B cell (primary cell): ENCODE data around the gene PPP2R3C. TPM values are rescaled to one million over a fixed set of nuclear protein-coding genes. Genes with fewer than 3 reads are reported as not detected.
"Not testable (repeated sequence)": the region's sequence is repeated elsewhere in the genome, so short reads cannot be mapped to it uniquely, and the experiment has no call there.

Source experiments
- ATAC-seq: fragments of 200-7000 bp; cut with Tn5 transposase; one replicate; pipeline ENCODE4 v1.10.0; 2021; ENCODE audit warnings: low read depth, mild to moderate bottlenecking, moderate number of reproducible peaks, moderate library complexity
- CTCF ChIA-PET: fragments of 350-600 bp; sonication (Branson Sonifier 250); formaldehyde crosslinking; loops from one replicate; lab custom pipeline; 2021; ENCODE audit warnings: antibody characterized with exemption, inconsistent platforms; lab: Charles Lee
- POLR2A ChIA-PET: fragments of 350-600 bp; sonication (Branson Sonifier 250); formaldehyde crosslinking; loops from one replicate; lab custom pipeline; 2021; ENCODE audit warnings: antibody characterized with exemption; lab: Charles Lee
- DNase-seq: peaks from one replicate; pipeline ENCODE4 v3.0.0; 2013
- H2AFZ ChIP-seq: 2 replicates; pipeline ENCODE4 v1.6.1; 2012; ENCODE audit warnings: mild to moderate bottlenecking, low read depth, low read length; ENCODE audit not compliant: insufficient read depth, poor library complexity, severe bottlenecking
- H3K27ac ChIP-seq, 2 donors: 1 replicate in 1 of 2; 2 replicates in 1 of 2; pipeline ENCODE4 v1.5.1; 2012 to 2013; ENCODE audit warnings: low read length in 2 of 2, mild to moderate bottlenecking in 2 of 2, moderate library complexity in 1 of 2
- H3K27me3 ChIP-seq, 4 experiments: fragments of 200-600 bp in 1 of 4; sonication (generic) in 1 of 4; replicated peaks in 1 of 4; 1 replicate in 2 of 4; 2 replicates in 2 of 4; pipeline versions ENCODE4 v1.6.1 to v1.7.0; 2013 to 2016; ENCODE audit warnings: low read length in 3 of 4, mild to moderate bottlenecking in 2 of 4, mixed read lengths in 1 of 4, moderate library complexity in 1 of 4; ENCODE audit not compliant: insufficient read depth in 4 of 4, control insufficient read depth in 3 of 4; ENCODE audit errors: control extremely low read depth in 1 of 4
- H3K36me3 ChIP-seq, 2 experiments: replicated peaks in 1 of 2; 1 replicate in 1 of 2; 2 replicates in 1 of 2; pipeline versions ENCODE4 v1.6.1 to v1.7.1; 2013; ENCODE audit warnings: low read length in 1 of 2; ENCODE audit not compliant: insufficient read depth in 2 of 2, control insufficient read depth in 1 of 2; ENCODE audit errors: control extremely low read depth in 1 of 2, extremely low read depth in 1 of 2
- H3K4me1 ChIP-seq, 2 donors: fragments of 200-600 bp in 1 of 2; sonication (generic) in 1 of 2; 1 replicate in 1 of 2; 2 replicates in 1 of 2; pipeline versions ENCODE4 v1.5.1 to v1.6.1; 2013 to 2017; ENCODE audit warnings: low read length in 2 of 2; ENCODE audit not compliant: control insufficient read depth in 2 of 2, insufficient read depth in 2 of 2
- H3K4me2 ChIP-seq: replicated peaks from 2 replicates; pipeline ENCODE3; 2012; ENCODE audit warnings: mild to moderate bottlenecking, low read depth, low read length; ENCODE audit not compliant: poor library complexity, severe bottlenecking
- H3K4me3 ChIP-seq, 5 experiments: fragments of 200-600 bp in 1 of 5; sonication (generic) in 1 of 5; 1 replicate in 3 of 5; 2 replicates in 2 of 5; pipeline versions ENCODE4 v1.5.1 to v1.7.0; 2011 to 2016; ENCODE audit warnings: low read length in 4 of 5, mild to moderate bottlenecking in 4 of 5, low read depth in 2 of 5, control low read depth in 1 of 5, moderate library complexity in 1 of 5; ENCODE audit not compliant: insufficient read depth in 1 of 5; ENCODE audit errors: control extremely low read depth in 1 of 5, extremely low read depth in 1 of 5
- H3K79me2 ChIP-seq: fragments of 200-600 bp; sonication (generic); one replicate; pipeline ENCODE4 v1.6.0; 2016; ENCODE audit warnings: low read length; ENCODE audit not compliant: control insufficient read depth, insufficient read depth
- H3K9ac ChIP-seq: fragments of 200-600 bp; sonication (generic); 2 replicates; pipeline ENCODE4 v1.6.1; 2017; ENCODE audit warnings: mild to moderate bottlenecking, low read length, moderate library complexity
- H3K9me3 ChIP-seq, 3 donors: one replicate each; pipeline versions ENCODE4 v1.6.1 to v1.7.1; 2013; ENCODE audit warnings: low read length in 2 of 3; ENCODE audit not compliant: control insufficient read depth in 2 of 3, insufficient read depth in 1 of 3; ENCODE audit errors: control extremely low read depth in 1 of 3
- H4K20me1 ChIP-seq: 2 replicates; pipeline ENCODE4 v1.6.0; 2012; ENCODE audit warnings: mild to moderate bottlenecking, low read length; ENCODE audit not compliant: insufficient read depth, control insufficient read depth, poor library complexity, severe bottlenecking
- H3K27ac Mint-ChIP-seq: one replicate; pipeline ENCODE4 v1.8.0; 2021; ENCODE audit warnings: mixed read lengths
- H3K27me3 Mint-ChIP-seq: one replicate; pipeline ENCODE4 v1.8.0; 2021; ENCODE audit warnings: mixed read lengths
- H3K4me1 Mint-ChIP-seq: one replicate; pipeline ENCODE4 v1.8.0; 2021; ENCODE audit warnings: mixed read lengths
- H3K4me3 Mint-ChIP-seq: one replicate; pipeline ENCODE4 v1.8.0; 2021; ENCODE audit warnings: mixed read lengths
- H3K9me3 Mint-ChIP-seq: one replicate; pipeline ENCODE4 v1.8.0; 2022; ENCODE audit warnings: mixed read lengths; ENCODE audit not compliant: insufficient read depth
- WGBS: methylation state at CpG from one replicate; pipeline ENCODE4 v1.1.5; 2013; ENCODE audit warnings: missing lambda C conversion rate; ENCODE audit not compliant: insufficient coverage; 5-methylcytosine and 5-hydroxymethylcytosine counted together
- intact Hi-C: fragments of 100-400 bp; cut with micrococcal nuclease; formaldehyde crosslinking; loops from one replicate; pipeline ENCODE4 v1.10.0; 2022
- polyA plus RNA-seq: library from polyadenylated mRNA; depleted of rRNA; stranded (reverse); fragments of >200 nt; gene quantifications from 2 replicates; pipeline ENCODE4 v1.2.3, GENCODE V29; 2012
- total RNA-seq, 2 donors: library from RNA; stranded (reverse); fragments of 120-200 nt in 1 of 2; gene quantifications; 1 replicate in 1 of 2; 2 replicates in 1 of 2; pipeline versions ENCODE4 v1.2.3 to v1.2.4, GENCODE V29; 2013 to 2022
- TF ChIP-seq, protein P1 (sequence below): fragments of 200-600 bp; IDR thresholded peaks from one replicate; pipeline ENCODE4 v1.8.0; 2022; ENCODE audit warnings: antibody characterized with exemption, mild to moderate bottlenecking

PPP2R3C gene
- total and polyA plus RNA-seq, 2 donors (not counting 1 experiment from before 2014, with no cell fraction given): 13.5 to 40.8 TPM

DNA sequence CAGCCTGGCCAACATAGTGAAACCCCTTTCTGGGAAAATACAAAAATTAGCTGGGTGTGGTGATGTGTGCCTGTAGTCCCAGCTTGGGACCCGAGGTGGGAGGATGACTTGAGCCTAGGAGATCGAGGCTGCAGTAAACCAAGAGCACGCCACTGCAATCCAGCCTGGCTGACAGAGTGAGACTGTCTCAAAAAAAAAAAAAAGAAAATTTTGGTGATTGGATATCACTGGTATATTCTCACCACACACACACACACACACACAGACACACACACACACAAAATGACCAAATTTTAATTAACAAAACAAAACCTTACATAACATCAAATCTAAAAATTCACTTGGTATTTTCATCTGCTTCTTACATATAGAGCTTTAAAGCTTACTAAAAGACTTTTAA lies 79.2 kb downstream of the PPP2R3C start:
- Histone ChIP-seq H4K20me1 (no peaks in the 10 kb centered on the region), H3K36me3 (no peaks in the 10 kb centered on the region), H3K4me1 (peaks cover 11 to 15% of the 10 kb centered on the region in 2 donors), H3K27me3 (no peaks in the 10 kb centered on the region), H3K4me3 (no peak overlapping the region), H3K9me3 (no peaks in the 10 kb centered on the region), H3K79me2 (no peaks in the 10 kb centered on the region), H2AFZ (no peak overlapping the region), H3K9ac (no peak overlapping the region), H3K27ac (no peak overlapping the region), H3K4me2 (no peak overlapping the region)
- intact Hi-C loops: loop anchor here (10.0 kb wide), 1 partner anchor 492 kb away; the partner anchor contains the start of gene INSM2
- DNase-seq (no peak), ATAC-seq (no peak)
- H3K27ac Mint-ChIP-seq: no peak overlapping the region
- no peaks in the 10 kb centered on the region for H3K27me3 Mint-ChIP-seq
- H3K4me1 Mint-ChIP-seq: peaks cover 20% of the 10 kb centered on the region
- ChIA-PET POLR2A (interaction anchor here (0.6 kb wide), 1 partner anchor 26 kb away, joined by 3 read pairs; no protein-coding TSS in a partner anchor), CTCF (interaction anchor here (0.6 to 1.0 kb wide), 2 partner anchors 17 to 35 kb away, joined by 3 read pairs; no protein-coding TSS in a partner anchor)
- TF ChIP-seq, protein P1, sequence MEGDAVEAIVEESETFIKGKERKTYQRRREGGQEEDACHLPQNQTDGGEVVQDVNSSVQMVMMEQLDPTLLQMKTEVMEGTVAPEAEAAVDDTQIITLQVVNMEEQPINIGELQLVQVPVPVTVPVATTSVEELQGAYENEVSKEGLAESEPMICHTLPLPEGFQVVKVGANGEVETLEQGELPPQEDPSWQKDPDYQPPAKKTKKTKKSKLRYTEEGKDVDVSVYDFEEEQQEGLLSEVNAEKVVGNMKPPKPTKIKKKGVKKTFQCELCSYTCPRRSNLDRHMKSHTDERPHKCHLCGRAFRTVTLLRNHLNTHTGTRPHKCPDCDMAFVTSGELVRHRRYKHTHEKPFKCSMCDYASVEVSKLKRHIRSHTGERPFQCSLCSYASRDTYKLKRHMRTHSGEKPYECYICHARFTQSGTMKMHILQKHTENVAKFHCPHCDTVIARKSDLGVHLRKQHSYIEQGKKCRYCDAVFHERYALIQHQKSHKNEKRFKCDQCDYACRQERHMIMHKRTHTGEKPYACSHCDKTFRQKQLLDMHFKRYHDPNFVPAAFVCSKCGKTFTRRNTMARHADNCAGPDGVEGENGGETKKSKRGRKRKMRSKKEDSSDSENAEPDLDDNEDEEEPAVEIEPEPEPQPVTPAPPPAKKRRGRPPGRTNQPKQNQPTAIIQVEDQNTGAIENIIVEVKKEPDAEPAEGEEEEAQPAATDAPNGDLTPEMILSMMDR: no peak
- H3K4me3 Mint-ChIP-seq: no peak overlapping the region
- no peaks in the 10 kb centered on the region for H3K9me3 Mint-ChIP-seq
- WGBS: no CpG with 5 or more reads among the region's 3 CpGs

GRCh38 chr14:35038312-35038711 lies 83.5 kb downstream of the PPP2R3C start:
- CTCF ChIA-PET, H3K4me3 Mint-ChIP-seq, H3K4me1 ChIP-seq, POLR2A ChIA-PET, H3K27me3 ChIP-seq, H3K4me3 ChIP-seq, H3K27me3 Mint-ChIP-seq, H3K9ac ChIP-seq, H3K9me3 Mint-ChIP-seq, ATAC-seq, H3K4me1 Mint-ChIP-seq, H3K27ac ChIP-seq, H3K4me2 ChIP-seq, intact Hi-C loops, H4K20me1 ChIP-seq, H2AFZ ChIP-seq, H3K79me2 ChIP-seq, H3K27ac Mint-ChIP-seq, DNase-seq, H3K36me3 ChIP-seq: not testable (repeated sequence)
- H3K9me3 ChIP-seq: peaks cover 0 to 24% (median 15%) of the 10 kb centered on the region in 3 donors
- WGBS: no CpG with 5 or more reads among the region's 17 CpGs

Other genes starting within 250 kb of the PPP2R3C start
- gene BAZ1A, start 246.6 kb downstream of the PPP2R3C start, total RNA-seq: 36.8 and 41.7 TPM in 2 replicates
- 18.8 and 26.4 TPM in 2 replicates for gene BAZ1A, start 246.6 kb downstream of the PPP2R3C start, polyA plus RNA-seq
- gene SRP54, start 139.0 kb downstream of the PPP2R3C start, total RNA-seq: 54.9 and 59.5 TPM in 2 replicates
- 18.4 and 31.4 TPM in 2 replicates for gene SRP54, start 139.0 kb downstream of the PPP2R3C start, polyA plus RNA-seq
- gene FAM177A1, start 75.7 kb downstream of the PPP2R3C start, total RNA-seq: 32.1 and 39.4 TPM in 2 replicates
- 14.3 and 22.1 TPM in 2 replicates for gene FAM177A1, start 75.7 kb downstream of the PPP2R3C start, polyA plus RNA-seq
- gene PRORP, start 562 bp upstream of the PPP2R3C start, total RNA-seq: 16.4 and 22.2 TPM in 2 replicates
- gene PRORP, start 562 bp upstream of the PPP2R3C start, polyA plus RNA-seq: 11.0 and 15.0 TPM in 2 replicates
- 70.6 and 86.8 TPM in 2 replicates for gene PSMA6, start 170.4 kb upstream of the PPP2R3C start, total RNA-seq
- 47.0 and 59.0 TPM in 2 replicates for gene PSMA6, start 170.4 kb upstream of the PPP2R3C start, polyA plus RNA-seq